Kasumi-1 (cell line): ENCODE results near the gene FARP2.
"Not testable (repeated sequence)": the region's sequence is repeated elsewhere in the genome, so short reads cannot be mapped to it uniquely, and the experiment has no call there.

Experiments
- DNase-seq, 2 experiments: peaks; one replicate each; lab custom pipeline; 2025; lab: John Stamatoyannopoulos, UW

FARP2 gene

DNA sequence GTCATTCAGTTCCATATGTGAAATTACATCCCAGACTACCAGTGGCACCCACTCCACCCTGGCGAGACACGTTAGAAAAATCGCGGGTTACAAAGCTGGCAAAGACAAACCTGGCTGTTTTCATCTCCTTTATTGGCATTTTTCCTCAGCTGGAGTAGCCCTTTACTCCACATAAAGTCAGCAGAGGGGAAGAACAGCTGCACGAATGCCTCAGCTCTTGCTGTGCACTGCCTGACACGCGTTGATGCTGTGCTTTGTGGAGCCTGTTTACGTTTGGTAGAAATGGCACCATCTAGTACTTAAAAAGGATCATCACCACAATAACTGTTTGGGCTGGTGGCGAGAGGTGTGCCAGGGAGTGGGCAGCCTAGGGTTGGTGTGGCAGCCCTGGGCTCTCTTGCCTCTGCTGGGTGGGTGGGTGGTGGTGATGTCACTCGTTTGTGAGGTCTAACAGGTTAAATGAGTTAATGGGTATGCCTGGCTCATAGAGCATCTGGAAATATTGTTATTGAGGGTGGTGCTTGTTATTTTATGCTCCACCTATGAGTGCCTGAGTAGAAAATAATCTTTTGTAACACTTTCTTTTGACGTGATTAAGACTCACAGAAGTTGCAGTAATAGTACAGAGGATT lies 16.4 kb downstream of the FARP2 start:
- no peak for DNase-seq

DNA sequence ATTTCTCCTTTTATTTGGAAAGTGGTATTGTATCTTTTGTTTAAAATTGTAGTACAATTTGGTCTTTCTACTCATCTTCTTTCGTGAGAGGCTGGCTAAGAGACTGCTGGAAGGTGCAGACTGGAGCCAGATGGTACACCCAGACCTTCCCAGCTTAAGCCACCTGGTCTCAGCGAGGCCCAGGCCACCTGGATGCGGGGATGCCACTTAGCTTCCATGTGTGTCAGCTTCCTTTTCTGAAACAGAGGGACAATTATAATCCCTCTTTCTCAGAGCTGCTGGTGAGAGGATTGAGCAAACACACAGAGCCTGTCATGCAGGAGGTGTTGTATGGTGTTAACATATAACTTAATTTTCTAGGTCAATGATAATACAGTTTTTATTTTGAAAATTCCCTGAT lies 17.4 kb downstream of the FARP2 start:
- DNase-seq: no peak

DNA sequence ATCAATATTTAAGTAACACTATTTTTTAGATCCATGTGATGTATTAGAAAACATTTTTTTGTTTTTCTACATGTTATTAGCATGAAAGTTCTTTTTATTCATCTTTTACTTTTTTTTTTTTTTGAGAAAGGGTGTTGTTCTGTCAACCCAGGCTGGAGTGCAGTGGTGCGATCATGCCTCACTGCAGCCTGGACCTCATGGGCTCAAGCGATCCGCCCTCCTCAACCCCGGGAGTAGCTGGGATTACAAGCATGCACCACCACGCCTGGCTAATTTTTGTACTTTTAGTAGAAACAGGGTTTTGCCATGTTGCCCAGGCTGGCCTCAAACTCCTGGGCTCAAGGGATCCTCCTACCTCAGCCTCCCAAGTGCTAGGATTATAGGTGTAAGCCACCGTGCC lies 17.8 kb downstream of the FARP2 start:
- not testable (repeated sequence) for DNase-seq

DNA sequence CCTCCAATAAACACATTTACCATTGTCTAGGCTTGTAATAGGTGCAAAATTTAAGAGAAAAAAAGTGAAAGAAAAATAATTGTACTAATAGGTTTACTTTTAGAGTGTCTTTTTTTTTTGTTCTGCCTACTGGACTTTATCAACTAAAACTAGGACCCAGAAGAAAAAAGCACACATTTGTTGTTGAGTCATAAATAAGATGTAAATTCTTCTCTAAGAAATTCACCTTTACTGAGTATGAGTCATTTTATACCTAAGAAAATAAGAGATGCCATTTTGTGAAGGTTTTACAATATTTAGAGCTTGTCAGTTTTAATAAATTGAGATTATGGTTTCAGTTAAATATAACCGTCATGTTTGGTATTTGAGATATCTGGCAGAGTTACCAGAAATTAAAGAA lies 19.2 kb downstream of the FARP2 start:
- DNase-seq: no peak

DNA sequence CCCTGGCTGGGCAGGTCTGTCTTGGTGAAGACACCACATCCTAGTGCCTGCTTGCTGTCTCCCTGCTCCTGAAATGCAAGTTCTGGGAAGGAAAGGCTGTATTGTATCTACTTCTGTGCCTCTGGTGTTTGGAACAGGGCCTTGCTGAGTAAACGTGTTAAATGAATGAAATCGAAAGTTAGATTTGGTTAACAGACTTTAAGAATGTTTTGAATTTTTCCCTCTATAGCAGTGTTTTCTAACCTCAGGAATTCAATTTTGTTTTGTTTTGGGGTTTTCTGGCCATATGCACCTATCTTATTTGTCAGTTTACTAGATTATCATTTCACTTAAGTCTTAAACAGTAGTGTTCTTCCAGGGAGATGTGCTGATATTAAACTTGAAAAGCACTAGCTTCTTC lies 20.7 kb downstream of the FARP2 start:
- no peak for DNase-seq

DNA sequence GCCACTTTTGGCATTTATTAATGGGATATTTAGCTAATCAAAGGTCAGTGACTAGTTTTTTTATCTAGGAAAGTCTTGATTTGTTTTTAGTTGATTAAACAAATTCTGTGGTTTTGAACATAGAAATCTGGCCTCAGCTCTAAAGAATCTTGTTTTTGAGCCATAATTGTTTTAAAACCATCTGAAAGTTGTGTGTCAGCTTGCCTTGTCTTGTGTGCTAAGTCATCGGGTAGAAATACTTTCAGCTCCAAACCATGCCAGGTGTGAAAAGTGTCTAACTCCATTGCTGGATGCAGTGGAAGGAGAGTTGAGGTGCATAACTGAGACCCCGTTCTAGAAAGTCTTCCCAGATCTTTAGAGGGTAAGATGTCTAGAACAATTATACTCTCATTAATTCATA lies 22.7 kb downstream of the FARP2 start:
- no peak for DNase-seq

DNA sequence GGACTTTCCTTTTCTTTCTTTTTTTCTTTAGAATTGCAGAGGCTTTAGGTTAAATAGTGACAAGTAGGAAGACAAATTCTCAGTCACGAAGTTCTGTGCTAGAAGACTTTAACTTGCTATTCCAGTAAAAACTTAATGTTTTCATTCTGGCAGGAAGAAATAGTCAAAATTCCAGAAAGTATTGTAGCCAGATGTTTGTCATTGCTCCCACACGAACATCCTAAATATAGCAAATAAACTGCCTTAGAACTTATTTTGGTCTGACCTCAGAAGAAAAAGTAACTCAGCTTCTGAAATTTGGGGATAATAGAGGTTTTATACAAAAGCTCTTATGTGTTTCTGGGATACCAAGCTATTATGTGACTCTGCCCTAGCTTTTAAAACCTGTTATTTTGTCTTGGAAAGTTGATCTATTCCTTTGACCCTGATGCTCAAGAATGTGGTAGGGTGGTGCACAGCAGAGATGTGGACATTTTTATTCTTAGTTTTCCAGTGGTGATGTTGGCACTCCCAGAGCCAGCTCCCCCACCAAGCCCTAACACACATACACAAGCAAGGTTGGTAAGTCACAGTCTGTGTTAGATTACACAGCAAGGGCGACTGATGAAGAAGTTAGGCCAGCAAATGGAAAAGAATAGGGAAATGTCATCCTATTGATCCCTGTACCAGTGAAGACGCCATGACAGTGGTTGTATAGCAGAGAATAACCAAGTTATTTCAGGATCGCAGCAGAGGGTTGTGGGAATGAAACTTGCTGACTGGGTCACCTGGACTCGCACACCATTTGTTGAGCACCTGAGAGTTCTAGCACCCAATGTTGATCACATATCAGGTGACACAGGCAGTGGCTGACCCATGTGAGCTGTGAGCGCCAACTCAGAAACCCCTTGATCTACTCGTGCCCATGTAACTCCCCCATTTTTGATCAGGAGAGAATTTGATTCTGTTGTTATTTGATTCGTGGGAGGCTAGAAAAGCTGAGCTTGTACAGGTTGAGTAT lies 23.7 kb downstream of the FARP2 start:
- DNase-seq: no peak

DNA sequence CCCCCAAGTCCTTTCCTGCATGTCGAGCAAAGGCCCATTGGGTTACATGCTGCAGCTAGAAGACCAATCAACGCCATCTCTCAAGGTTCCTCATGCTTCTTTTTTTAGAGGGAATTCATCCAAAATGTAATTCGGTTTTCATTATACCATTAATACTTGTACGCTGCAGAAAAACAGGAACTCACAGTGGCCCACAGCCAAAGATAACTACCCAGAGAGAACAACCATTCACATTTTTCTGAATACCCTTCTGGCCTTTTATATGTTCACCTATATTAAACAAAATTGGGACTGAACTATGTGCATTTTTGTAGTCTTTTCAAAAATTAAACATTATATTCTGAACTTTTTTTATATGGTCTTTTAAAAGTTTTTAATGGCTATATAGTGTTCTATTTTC lies 25.8 kb downstream of the FARP2 start:
- peak in 1 of 2 experiments; percentile 6 for DNase-seq

DNA sequence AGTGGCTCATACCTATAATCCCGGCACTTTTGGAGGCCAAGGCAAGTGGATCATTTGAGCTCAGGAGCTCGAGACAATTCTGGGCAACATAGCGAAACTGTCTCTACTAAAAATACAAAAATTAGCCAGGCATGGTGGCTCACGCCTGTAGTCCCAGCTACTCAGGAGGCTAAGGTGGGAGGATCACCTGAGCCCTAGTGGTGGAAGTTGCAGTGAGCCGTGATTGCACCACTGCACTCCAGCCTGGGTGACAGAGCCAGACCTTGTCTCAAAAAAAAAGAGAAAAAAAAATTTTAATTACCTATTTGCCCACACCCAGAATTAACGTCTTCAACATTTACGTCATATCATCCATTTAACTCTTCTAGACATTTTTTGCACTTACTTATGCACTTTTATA lies 29.4 kb downstream of the FARP2 start:
- not testable (repeated sequence) for DNase-seq

DNA sequence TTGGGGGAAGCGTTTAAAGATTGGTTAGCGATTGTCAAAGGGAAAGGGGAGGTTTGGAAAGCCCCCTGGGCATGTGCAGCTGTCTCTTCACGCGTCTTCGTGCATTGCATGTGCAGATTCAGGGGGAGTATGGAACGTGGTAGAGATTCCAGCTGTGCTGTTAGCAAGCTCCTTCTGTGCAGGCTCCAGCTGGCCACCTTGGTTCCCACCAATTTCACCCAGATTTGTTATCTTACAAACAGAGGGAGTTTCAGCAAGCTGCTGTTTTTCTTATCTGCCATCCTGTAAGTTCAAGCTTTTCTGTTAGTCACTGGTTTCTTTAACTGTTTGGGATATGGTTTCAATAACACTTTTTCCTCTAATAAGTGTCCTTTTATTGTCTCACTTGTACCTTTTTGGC lies 30.4 kb downstream of the FARP2 start:
- DNase-seq: no peak

DNA sequence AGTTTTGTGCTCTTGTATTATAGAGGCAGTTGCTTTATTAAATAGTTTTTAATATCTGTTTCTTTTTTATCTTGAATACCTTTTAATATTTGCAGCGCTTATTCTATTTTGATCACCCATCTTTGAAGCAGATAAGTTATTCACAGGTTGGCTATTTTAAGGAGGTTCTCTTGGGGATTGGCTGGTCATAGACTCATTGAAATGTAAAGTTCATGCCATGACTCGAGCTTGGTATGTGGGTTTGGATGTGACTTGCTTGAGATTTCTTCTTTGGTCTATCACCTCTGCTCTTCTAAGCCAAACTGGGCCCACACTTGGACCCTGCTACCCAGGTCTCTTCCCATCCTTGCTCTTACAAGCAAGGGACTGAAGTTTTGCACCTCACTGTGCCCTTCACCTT lies 33.6 kb downstream of the FARP2 start:
- DNase-seq: no peak

DNA sequence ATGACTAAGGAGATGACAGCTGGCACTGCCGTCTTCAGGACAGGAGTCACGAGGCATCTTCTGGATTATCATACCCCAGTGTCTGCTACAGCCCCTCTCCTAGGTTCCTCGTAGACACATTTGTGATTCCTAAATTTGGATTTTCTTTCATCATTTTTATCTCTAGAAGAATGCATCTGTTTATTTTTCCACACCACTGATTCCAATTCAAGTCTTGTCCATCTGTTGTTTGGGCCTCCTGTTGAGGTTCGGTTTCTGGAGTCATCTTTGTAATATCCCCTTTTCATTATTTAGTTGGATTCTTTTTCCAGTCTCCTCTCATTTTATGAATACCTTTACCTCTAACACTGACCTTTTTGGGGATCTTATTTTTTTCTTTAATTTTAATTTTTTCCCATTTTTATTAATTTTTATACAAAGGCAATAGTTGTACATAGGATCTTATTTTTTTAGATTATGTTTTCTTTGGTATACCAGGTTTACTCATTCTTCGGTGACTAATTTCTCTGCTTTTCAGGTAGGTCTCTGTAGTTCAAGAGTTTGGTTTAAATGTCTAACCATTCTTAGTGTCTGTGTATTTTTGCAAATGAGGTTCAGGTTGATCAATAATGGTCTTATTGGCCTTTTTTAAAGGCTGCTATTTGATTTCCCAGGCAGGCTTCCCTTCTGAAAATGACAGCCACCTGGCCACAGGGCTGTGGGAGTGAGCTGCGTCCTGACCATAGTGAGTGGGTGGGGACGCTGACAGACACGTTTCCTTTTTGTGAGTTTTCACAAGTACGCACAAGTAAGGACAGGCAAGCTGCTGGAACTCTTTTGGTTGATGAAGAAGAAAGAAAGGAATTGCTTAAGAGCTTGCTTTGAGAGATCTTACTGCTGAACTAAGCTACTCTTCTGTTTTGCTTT lies 34.5 kb downstream of the FARP2 start:
- no peak for DNase-seq

DNA sequence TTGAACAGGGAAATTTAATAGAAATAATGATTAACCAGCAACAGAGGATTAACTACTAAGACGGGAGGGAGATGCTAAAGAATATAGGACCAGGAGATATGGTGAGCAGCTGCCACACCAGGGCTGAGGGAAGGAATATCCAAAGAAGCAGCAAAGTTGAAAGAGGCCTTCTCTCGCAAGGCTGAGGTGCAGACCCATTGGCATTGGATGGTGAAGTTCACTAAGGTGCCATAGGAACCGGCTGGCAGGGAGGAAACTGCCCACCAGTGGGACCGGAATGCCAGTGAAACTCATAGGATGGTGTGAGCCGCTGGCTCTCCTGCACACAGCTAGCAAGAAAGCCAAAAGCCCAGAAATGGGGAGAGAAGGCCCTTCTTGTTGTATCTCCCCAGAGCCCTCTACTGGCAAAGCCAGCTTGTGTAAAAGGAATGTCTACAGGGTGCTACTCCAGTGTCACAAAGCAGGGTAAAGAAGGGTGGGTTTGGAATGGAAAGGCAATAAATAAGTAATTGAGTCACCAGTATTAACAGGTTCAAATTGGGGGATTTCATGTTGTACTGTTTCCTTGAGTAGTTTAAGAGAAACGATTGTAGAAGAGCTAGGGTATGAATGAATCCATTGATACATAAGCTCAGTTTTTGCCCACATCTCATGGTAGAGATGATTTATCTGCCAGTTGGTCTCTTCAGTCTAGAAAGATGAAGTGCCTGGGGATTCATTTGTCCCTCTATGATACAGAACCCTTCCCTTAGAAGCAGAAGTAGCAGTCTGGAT lies 36.0 kb downstream of the FARP2 start:
- DNase-seq: peak; percentile 0 to 6

DNA sequence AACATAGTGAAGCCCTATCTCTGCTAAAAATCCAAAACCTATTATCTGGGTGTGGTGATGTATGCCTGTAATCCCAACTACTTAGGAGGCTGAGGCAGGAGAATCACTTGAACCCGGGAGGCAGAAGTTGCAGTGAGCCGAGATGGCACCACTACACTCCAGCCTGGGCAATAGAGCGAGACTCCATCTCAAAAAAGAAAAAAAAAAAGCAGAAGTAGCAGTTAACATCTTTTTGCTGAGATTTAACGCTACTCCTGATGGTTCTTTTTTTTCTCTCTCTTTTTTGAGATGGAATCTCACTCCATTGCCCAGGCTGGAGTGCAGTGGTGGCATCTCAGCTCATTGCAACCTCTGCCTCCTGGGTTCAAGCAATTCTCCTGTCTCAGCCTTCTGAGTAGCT lies 36.7 kb downstream of the FARP2 start:
- DNase-seq: not testable (repeated sequence)

DNA sequence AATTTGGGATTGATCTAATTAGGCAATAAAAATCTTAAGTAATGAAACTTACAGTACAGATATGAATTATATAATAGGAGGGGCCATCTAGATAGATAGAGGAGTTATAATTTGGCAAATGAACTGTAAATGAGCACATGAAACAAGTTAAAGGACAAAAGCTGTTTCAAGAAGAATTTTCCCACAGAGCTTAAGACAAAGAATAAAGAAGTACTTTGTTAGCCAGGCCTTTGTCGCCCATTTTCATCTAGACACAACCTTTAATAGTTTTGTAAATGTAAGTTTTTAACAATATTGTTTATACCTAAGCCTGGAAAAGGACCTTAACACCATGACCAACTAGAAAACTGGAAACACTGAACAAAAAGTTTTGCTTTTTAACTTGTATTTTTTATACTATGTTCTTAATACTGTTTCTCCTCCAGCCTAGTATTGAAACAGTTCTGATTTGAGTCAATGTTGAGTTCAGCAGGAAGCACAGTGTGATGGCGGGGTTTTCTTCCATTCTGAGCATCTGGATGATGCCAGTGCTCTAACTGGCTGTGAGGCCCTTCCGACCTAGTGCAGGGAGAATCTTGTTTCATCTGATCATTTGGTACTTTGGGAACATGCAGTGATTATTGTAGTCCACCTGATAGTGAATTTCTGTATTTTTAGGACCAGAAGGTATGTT lies 37.6 kb downstream of the FARP2 start:
- DNase-seq: no peak

DNA sequence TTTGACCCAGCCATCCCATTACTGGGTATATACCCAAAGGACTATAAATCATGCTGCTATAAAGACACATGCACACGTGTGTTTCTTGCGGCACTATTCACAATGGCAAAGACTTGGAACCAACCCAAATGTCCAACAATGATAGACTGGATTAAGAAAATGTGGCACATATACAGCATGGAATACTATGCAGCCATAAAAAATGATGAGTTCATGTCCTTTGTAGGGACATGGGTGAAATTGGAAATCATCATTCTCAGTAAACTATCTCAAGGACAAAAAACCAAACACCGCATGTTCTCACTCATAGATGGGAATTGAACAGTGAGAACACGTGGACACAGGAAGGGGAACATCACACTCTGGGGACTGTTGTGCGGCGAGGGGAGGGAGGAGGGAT lies 40.7 kb downstream of the FARP2 start:
- DNase-seq: not testable (repeated sequence)

DNA sequence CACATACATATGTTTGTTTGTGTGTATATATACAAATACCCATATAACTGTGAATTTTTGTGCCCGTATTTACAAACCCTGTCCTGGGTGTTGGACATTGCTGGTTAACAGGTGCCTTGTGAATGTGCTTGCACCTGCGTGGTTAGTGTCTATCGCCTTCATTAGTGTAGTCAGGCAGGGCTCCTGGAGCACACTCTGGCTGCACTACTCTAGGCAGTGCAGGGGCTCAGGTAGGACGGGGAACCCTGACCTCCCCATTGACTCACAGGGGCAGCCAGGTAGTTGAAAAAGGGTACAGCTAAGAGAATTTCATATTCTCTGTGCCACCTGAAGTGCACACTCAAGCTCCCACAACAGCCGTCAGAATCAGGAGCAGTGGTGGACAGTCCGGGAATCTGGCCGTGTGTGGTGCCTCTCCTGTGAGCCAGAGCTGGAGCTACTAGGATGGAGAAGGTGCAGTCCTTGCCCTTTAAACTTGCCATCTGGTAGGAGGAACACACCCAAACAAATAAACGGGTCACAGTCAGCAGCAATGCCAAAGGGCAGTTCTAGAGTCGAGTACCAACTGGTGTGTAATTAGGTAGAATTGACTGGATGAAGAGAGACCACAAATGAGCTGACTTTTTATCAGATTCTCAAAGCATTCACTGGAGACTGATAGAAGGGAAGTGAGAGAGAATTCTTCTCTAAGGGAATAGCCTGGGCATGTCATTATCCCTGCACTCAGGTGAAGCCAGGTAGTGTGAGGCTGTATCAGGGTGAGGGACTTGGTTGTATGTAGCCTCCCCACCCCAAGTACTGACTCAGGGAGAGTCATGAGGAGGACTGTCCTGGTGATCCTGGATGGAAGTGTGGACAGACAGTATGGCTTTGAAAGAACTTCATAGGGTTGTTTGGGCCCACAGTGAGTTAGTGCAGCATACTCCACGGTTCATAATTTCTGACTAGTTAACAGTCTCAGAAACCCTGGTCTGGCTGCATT lies 44.1 kb downstream of the FARP2 start:
- DNase-seq: no peak

DNA sequence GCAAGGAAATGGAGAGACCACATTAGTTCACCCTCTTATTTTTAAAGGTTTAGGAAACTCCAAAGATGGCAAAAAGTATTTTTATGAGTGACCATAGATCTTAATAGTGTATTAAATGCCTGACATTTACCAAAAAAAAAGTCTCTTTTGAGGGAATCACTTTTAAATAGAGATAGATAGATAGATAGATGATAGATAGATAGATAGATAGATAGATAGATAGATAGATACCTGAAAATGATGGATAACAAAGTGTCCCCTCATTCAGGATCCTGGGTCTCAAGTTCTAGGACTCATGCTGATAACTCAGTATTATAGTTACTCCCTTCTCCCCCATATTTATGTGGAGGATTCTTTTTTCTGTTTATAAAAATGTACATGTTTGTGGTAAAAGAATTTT lies 52.8 kb downstream of the FARP2 start:
- DNase-seq: no peak

DNA sequence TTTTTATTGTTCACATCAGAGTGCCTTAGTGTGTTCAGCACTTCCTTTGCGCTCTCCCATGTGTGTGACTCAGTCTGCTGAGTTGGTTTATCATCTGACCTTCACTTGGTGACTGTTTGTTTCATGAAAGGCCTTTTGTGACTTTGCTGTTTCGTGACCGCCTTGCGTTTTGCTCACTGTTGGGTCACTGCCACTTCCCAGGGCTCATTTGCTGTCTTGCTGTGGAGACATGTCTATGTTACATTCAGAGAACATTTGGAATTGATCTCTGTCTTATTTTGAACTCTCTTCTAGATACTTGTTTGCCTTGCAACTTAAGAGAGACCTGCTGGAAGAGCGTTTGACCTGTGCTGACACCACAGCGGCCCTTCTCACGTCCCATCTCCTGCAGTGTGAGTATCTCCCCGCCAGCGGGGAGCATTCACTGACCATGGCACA lies 54.7 kb downstream of the FARP2 start:
- no peak for DNase-seq

DNA sequence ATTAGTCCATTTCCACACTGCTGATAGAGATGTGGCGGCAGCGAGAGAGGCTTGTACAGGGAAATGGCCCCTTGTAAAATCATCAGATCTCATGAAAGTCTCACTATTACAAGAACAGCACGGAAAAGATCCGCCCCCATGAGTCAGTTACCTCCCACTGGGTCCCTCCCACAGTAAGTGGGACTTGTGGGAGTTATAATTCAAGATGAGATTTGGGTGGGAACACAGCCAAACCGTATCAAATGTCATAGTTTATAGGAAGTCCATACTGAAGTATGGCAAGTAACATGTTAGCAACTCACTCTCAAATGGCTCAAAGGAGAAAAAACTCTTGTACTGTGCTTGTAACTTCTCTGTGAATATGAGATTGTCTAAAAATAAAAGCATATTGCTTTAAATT lies 56.1 kb downstream of the FARP2 start:
- DNase-seq: peak in 1 of 2 experiments; percentile 1
